Astrocyte (in vitro differentiated cells and primary cell): ENCODE results near the gene CREB3L2. TPM values are rescaled to one million over a fixed set of nuclear protein-coding genes. Genes with fewer than 3 reads are reported as not detected.
A peak's percentile ranks its signal among the peaks of the same experiment; 100 is the strongest.
"Not testable (repeated sequence)": the region's sequence is repeated elsewhere in the genome, so short reads cannot be mapped to it uniquely, and the experiment has no call there.

Experiments used
- DNase-seq: peaks from one replicate; pipeline ENCODE4 v3.0.0-alpha.2; 2010; ENCODE audit warnings: low read depth
- FAIRE-seq: peaks from 2 replicates; lab custom pipeline; 2011; peaks lifted over from hg19 to GRCh38; lab: Jason Lieb, UNC
- H2AFZ ChIP-seq: 2 replicates; pipeline ENCODE4 v1.6.0; 2012; ENCODE audit warnings: low read depth, low read length, inconsistent platforms
- H3K27ac ChIP-seq: 2 replicates; pipeline ENCODE4 v1.5.1; 2011; ENCODE audit warnings: low read depth, low read length, inconsistent platforms
- H3K27me3 ChIP-seq: 2 replicates; pipeline ENCODE4 v1.6.0; 2011; ENCODE audit warnings: low read length, inconsistent platforms; ENCODE audit not compliant: insufficient read depth
- H3K36me3 ChIP-seq: 2 replicates; pipeline ENCODE4 v1.5.1; 2011; ENCODE audit warnings: low read length, inconsistent platforms; ENCODE audit not compliant: insufficient read depth
- H3K4me1 ChIP-seq: 2 replicates; pipeline ENCODE4 v1.5.1; 2011; ENCODE audit warnings: low read length, inconsistent platforms; ENCODE audit not compliant: insufficient read depth
- H3K4me2 ChIP-seq: 2 replicates; pipeline ENCODE4 v1.6.0; 2012; ENCODE audit warnings: low read length, inconsistent platforms
- H3K4me3 ChIP-seq: 2 replicates; pipeline ENCODE4 v1.5.1; 2011; ENCODE audit warnings: low read depth, mild to moderate bottlenecking, low read length, inconsistent platforms; ENCODE audit not compliant: insufficient read depth
- H3K79me2 ChIP-seq: 2 replicates; pipeline ENCODE4 v1.6.0; 2012; ENCODE audit warnings: mild to moderate bottlenecking, low read length, inconsistent platforms; ENCODE audit not compliant: insufficient read depth
- H3K9ac ChIP-seq: 2 replicates; pipeline ENCODE4 v1.6.0; 2012; ENCODE audit warnings: mild to moderate bottlenecking, low read length, inconsistent platforms
- H3K9me3 ChIP-seq: 2 replicates; pipeline ENCODE4 v1.5.1; 2012; ENCODE audit warnings: low read depth, mild to moderate bottlenecking, low read length, inconsistent platforms; ENCODE audit not compliant: insufficient read depth
- H4K20me1 ChIP-seq: 2 replicates; pipeline ENCODE4 v1.6.0; 2012; ENCODE audit warnings: low read length, inconsistent platforms; ENCODE audit not compliant: insufficient read depth
- H3K27ac Mint-ChIP-seq: one replicate; pipeline ENCODE4 v1.8.0; 2021; ENCODE audit warnings: mild to moderate bottlenecking, mixed read lengths; ENCODE audit not compliant: unreplicated experiment
- H3K27me3 Mint-ChIP-seq: one replicate; pipeline ENCODE4 v1.8.0; 2021; ENCODE audit warnings: low read depth, mixed read lengths; ENCODE audit not compliant: unreplicated experiment
- H3K36me3 Mint-ChIP-seq: one replicate; pipeline ENCODE4 v1.8.0; 2021; ENCODE audit warnings: low read depth, mixed read lengths; ENCODE audit not compliant: unreplicated experiment
- H3K4me1 Mint-ChIP-seq: one replicate; pipeline ENCODE4 v1.8.0; 2021; ENCODE audit warnings: low read depth, mixed read lengths; ENCODE audit not compliant: unreplicated experiment
- H3K4me3 Mint-ChIP-seq: one replicate; pipeline ENCODE4 v1.8.0; 2021; ENCODE audit warnings: mild to moderate bottlenecking, moderate library complexity, mixed read lengths; ENCODE audit not compliant: unreplicated experiment
- H3K9me3 Mint-ChIP-seq: one replicate; pipeline ENCODE4 v1.8.0; 2021; ENCODE audit warnings: mild to moderate bottlenecking, mixed read lengths; ENCODE audit not compliant: unreplicated experiment
- CTCF ChIP-seq: IDR thresholded peaks from 2 replicates; pipeline ENCODE4 v1.5.1; 2011; ENCODE audit warnings: low read depth, mild to moderate bottlenecking, inconsistent platforms, low read length, moderate library complexity; ENCODE audit not compliant: insufficient read depth
- EZH2 ChIP-seq: IDR thresholded peaks from 2 replicates; pipeline ENCODE4 v1.6.1; 2012; ENCODE audit warnings: mild to moderate bottlenecking, low read length, inconsistent platforms; ENCODE audit not compliant: insufficient read depth
- total RNA-seq: library from RNA; stranded (reverse); gene quantifications from 2 replicates; pipeline ENCODE4 v1.2.1, GENCODE V29; 2021

Gene CREB3L2
- total RNA-seq, 1 donor from 2014 or later = 116 TPM

- Mint-ChIP-seq H3K9me3 (no peaks in the 10 kb centered on the region), H3K4me1 (no peaks in the 10 kb centered on the region), H3K36me3 (peaks cover 2% of the 10 kb centered on the region), H3K27ac (no peak overlapping the region), H3K4me3 (no peak overlapping the region), H3K27me3 (no peaks in the 10 kb centered on the region)
- TF ChIP-seq CTCF = no peak
- no peak for TF ChIP-seq EZH2
- Histone ChIP-seq H3K4me3 (no peak overlapping the region), H2AFZ (no peak overlapping the region), H3K27me3 (no peaks in the 10 kb centered on the region), H3K9ac (no peak overlapping the region), H3K79me2 (no peaks in the 10 kb centered on the region), H3K36me3 (no peaks in the 10 kb centered on the region), H3K4me1 (no peaks in the 10 kb centered on the region), H3K4me2 (no peak overlapping the region), H4K20me1 (no peaks in the 10 kb centered on the region), H3K9me3 (no peaks in the 10 kb centered on the region), H3K27ac (no peak overlapping the region)
- DNase-seq = no peak
- no peak for FAIRE-seq
Measured at GRCh38 chr7:138014686-138015085, 12.8 kb upstream of the CREB3L2 start.

- not testable (repeated sequence) for H3K4me2 ChIP-seq, H3K27me3 ChIP-seq, H3K36me3 Mint-ChIP-seq, H3K79me2 ChIP-seq, H3K36me3 ChIP-seq, H3K4me3 Mint-ChIP-seq, H4K20me1 ChIP-seq, H3K4me1 ChIP-seq, H2AFZ ChIP-seq, H3K9me3 Mint-ChIP-seq, H3K27me3 Mint-ChIP-seq, H3K4me3 ChIP-seq, H3K9me3 ChIP-seq, H3K27ac ChIP-seq, H3K4me1 Mint-ChIP-seq, H3K9ac ChIP-seq, DNase-seq, FAIRE-seq
- peak overlapping the region; percentile 14 for H3K27ac Mint-ChIP-seq
Measured at GRCh38 chr7:138014201-138014600, 12.3 kb upstream of the CREB3L2 start.

GRCh38 chr7:138009350-138009653, 7.4 kb upstream of the CREB3L2 start:
- no peak overlapping the region for H3K27ac ChIP-seq
- H3K9me3 ChIP-seq = no peaks in the 10 kb centered on the region
- no peak for FAIRE-seq
- peaks cover 2% of the 10 kb centered on the region for H3K36me3 Mint-ChIP-seq
- no peak overlapping the region for H3K4me3 Mint-ChIP-seq
- no peaks in the 10 kb centered on the region for H3K36me3 ChIP-seq
- no peaks in the 10 kb centered on the region for H3K4me1 ChIP-seq
- DNase-seq = no peak
- H3K27me3 Mint-ChIP-seq = no peaks in the 10 kb centered on the region
- no peaks in the 10 kb centered on the region for H3K9me3 Mint-ChIP-seq
- H3K4me1 Mint-ChIP-seq = no peaks in the 10 kb centered on the region
- H3K4me2 ChIP-seq = no peak overlapping the region
- no peak overlapping the region for H3K9ac ChIP-seq
- H3K79me2 ChIP-seq = no peaks in the 10 kb centered on the region
- H3K27me3 ChIP-seq = no peaks in the 10 kb centered on the region
- no peak for TF ChIP-seq CTCF
- TF ChIP-seq EZH2 = no peak
- H3K4me3 ChIP-seq = no peak overlapping the region
- no peaks in the 10 kb centered on the region for H4K20me1 ChIP-seq
- no peak overlapping the region for H3K27ac Mint-ChIP-seq
- H2AFZ ChIP-seq = no peak overlapping the region
